HepG2 (cell line): ENCODE measurements around the gene DNAJC21. TPM values are rescaled to one million over a fixed set of nuclear protein-coding genes. Genes with fewer than 3 reads are reported as not detected.

Experiments
- ATAC-seq: fragments of 200-7000 bp; cut with Tn5 transposase; 3 replicates; pipeline ENCODE4 v1.9.1; 2020; ENCODE audit warnings: mild to moderate bottlenecking, moderate library complexity
- BruUV-seq: library from RNA; stranded (reverse); fragments of 400-500 nt; replicated peaks from 2 replicates; lab custom pipeline; 2021; lab: Mats Ljungman, UMichigan
- CTCF ChIA-PET: fragments of 300-600 bp; formaldehyde crosslinking; extraction: SDS; loops from one replicate; lab custom pipeline; 2021; ENCODE audit warnings: low total read pairs, inconsistent platforms, low intra/inter-chr PET ratio; lab: Yijun Ruan, JAX
- POLR2A ChIA-PET: fragments of 350-600 bp; sonication (Branson Sonifier 250); formaldehyde crosslinking; loops from one replicate; lab custom pipeline; 2020; ENCODE audit warnings: antibody characterized with exemption, inconsistent platforms; lab: Yijun Ruan, JAX
- DNase-seq: peaks from one replicate; pipeline ENCODE4 v3.0.0-alpha.2; 2015; ENCODE audit warnings: low spot score
- FAIRE-seq: peaks from 3 replicates; lab custom pipeline; 2011; peaks lifted over from hg19 to GRCh38; lab: Jason Lieb, UNC
- H2AFZ ChIP-seq: one replicate; pipeline ENCODE4 v1.6.1; 2011; ENCODE audit warnings: low read length, inconsistent platforms
- H3K27ac ChIP-seq: fragments of 300-600 bp; 3 replicates; pipeline ENCODE4 v1.8.0; 2011; ENCODE audit warnings: mixed run types, mild to moderate bottlenecking, mixed read lengths, low read length, inconsistent platforms; ENCODE audit not compliant: insufficient read depth; ENCODE audit errors: extremely low read length
- H3K27me3 ChIP-seq, 2 experiments: fragments of 200-600 bp in 1 of 2; 2 replicates in 1 of 2; 3 replicates in 1 of 2; pipeline versions ENCODE4 v1.6.0 to v1.8.0; 2011; ENCODE audit warnings: low read length in 2 of 2, mild to moderate bottlenecking in 2 of 2, moderate library complexity in 2 of 2, inconsistent platforms in 1 of 2; ENCODE audit not compliant: insufficient read depth in 2 of 2, control insufficient read depth in 1 of 2
- H3K36me3 ChIP-seq, 2 experiments: fragments of 200-600 bp in 1 of 2; replicated peaks in 1 of 2; 2 replicates in 1 of 2; 3 replicates in 1 of 2; pipeline versions ENCODE4 v1.5.1 to v1.8.0; 2011; ENCODE audit warnings: low read length in 2 of 2, inconsistent platforms in 1 of 2; ENCODE audit not compliant: insufficient read depth in 2 of 2, control insufficient read depth in 1 of 2
- H3K4me1 ChIP-seq: 2 replicates; pipeline ENCODE4 v1.5.1; 2012; ENCODE audit warnings: low read length, inconsistent platforms; ENCODE audit not compliant: insufficient read depth
- H3K4me2 ChIP-seq: 2 replicates; pipeline ENCODE4 v1.6.0; 2011; ENCODE audit warnings: low read depth, low read length, inconsistent platforms
- H3K4me3 ChIP-seq, 3 experiments: fragments of 200-600 bp in 1 of 3; sonication (generic), shearing (Covaris generic) in 1 of 3; replicated peaks in 1 of 3; 2 replicates each; pipeline ENCODE4 v1.5.1; 2011 to 2016; ENCODE audit warnings: low read length in 3 of 3, inconsistent platforms in 2 of 3, low read depth in 2 of 3, mild to moderate bottlenecking in 2 of 3, control low read depth in 1 of 3, mixed read lengths in 1 of 3; ENCODE audit not compliant: insufficient read depth in 1 of 3
- H3K79me2 ChIP-seq: one replicate; pipeline ENCODE4 v1.6.1; 2011; ENCODE audit warnings: low read length, inconsistent platforms; ENCODE audit not compliant: insufficient read depth
- H3K9ac ChIP-seq: 2 replicates; pipeline ENCODE4 v1.6.0; 2011; ENCODE audit warnings: mild to moderate bottlenecking, low read depth, low read length, inconsistent platforms; ENCODE audit not compliant: insufficient read depth
- H3K9me3 ChIP-seq: 2 replicates; pipeline ENCODE4 v1.5.1; 2012; ENCODE audit warnings: mild to moderate bottlenecking, low read length
- H4K20me1 ChIP-seq: 2 replicates; pipeline ENCODE4 v1.6.0; 2011; ENCODE audit warnings: inconsistent platforms, mild to moderate bottlenecking, low read length, moderate library complexity; ENCODE audit not compliant: insufficient read depth
- ARHGAP35 ChIP-seq: sonication (generic); formaldehyde crosslinking; IDR thresholded peaks from 2 replicates; pipeline ENCODE4 v1.9.0; 2022; ENCODE audit warnings: mild to moderate bottlenecking, inconsistent platforms, moderate library complexity, missing genetic modification reagents, borderline replicate concordance
- BRCA1 ChIP-seq: sonication (generic); formaldehyde crosslinking; IDR thresholded peaks from 2 replicates; pipeline ENCODE4 v1.4.0; 2020; ENCODE audit warnings: missing genetic modification reagents
- FOXJ3 ChIP-seq: sonication (generic); formaldehyde crosslinking; IDR thresholded peaks from 2 replicates; pipeline ENCODE4 v1.4.0; 2020; ENCODE audit warnings: missing genetic modification reagents, mild to moderate bottlenecking, borderline replicate concordance
- HOXA5 ChIP-seq: sonication (generic); formaldehyde crosslinking; IDR thresholded peaks from 2 replicates; pipeline ENCODE4 v1.4.0; 2020; ENCODE audit warnings: missing genetic modification reagents
- MED1 ChIP-seq: sonication (generic); formaldehyde crosslinking; IDR thresholded peaks from 2 replicates; pipeline ENCODE4 v1.4.0; 2020; ENCODE audit warnings: missing genetic modification reagents
- MYC ChIP-seq: sonication (generic); formaldehyde crosslinking; IDR thresholded peaks from 2 replicates; pipeline ENCODE4 v1.9.0; 2021; ENCODE audit warnings: missing genetic modification reagents, borderline replicate concordance
- NFYB ChIP-seq: sonication (generic); formaldehyde crosslinking; IDR thresholded peaks from 2 replicates; pipeline ENCODE4 v1.4.0; 2020; ENCODE audit warnings: missing genetic modification reagents
- TAF1 ChIP-seq: sonication (generic); formaldehyde crosslinking; IDR thresholded peaks from 2 replicates; pipeline ENCODE4 v1.4.0; 2020; ENCODE audit warnings: missing genetic modification reagents
- TCF7L2 ChIP-seq: IDR thresholded peaks from 2 replicates; pipeline ENCODE4 v1.6.1; 2011; ENCODE audit warnings: mild to moderate bottlenecking, low read depth, low read length, moderate library complexity
- ZFP82 ChIP-seq: sonication (generic); formaldehyde crosslinking; IDR thresholded peaks from 2 replicates; pipeline ENCODE4 v1.5.1; 2020; ENCODE audit warnings: mild to moderate bottlenecking, missing genetic modification reagents, borderline replicate concordance
- ZNF101 ChIP-seq: sonication (generic); formaldehyde crosslinking; IDR thresholded peaks from 2 replicates; pipeline ENCODE4 v1.4.0; 2020; ENCODE audit warnings: mild to moderate bottlenecking, low read depth, missing genetic modification reagents, borderline replicate concordance
- ZNF251 ChIP-seq: sonication (generic); formaldehyde crosslinking; IDR thresholded peaks from 2 replicates; pipeline ENCODE4 v1.9.0; 2021; ENCODE audit warnings: mild to moderate bottlenecking, missing genetic modification reagents
- ZNF567 ChIP-seq: sonication (generic); formaldehyde crosslinking; IDR thresholded peaks from 2 replicates; pipeline ENCODE4 v1.8.1; 2023; ENCODE audit warnings: mild to moderate bottlenecking, missing genetic modification reagents, borderline replicate concordance
- ZNF605 ChIP-seq: sonication (generic); formaldehyde crosslinking; IDR thresholded peaks from 2 replicates; pipeline ENCODE4 v1.8.0; 2022; ENCODE audit warnings: mild to moderate bottlenecking, missing genetic modification reagents
- WGBS: methylation state at CpG from one replicate; pipeline ENCODE4 v1.1.6; 2017; ENCODE audit warnings: low lambda C conversion rate; 5-methylcytosine and 5-hydroxymethylcytosine counted together
- in situ Hi-C: cut with HindIII; loops from 2 replicates; pipeline ENCODE4 v1.10.0; 2017; ENCODE audit warnings: low pct_unique_long_range_greater_than_20kb; ENCODE audit not compliant: extremely low pct_ligation_motif_present
- intact Hi-C: fragments of 100-400 bp; cut with micrococcal nuclease; formaldehyde crosslinking; loops from one replicate; pipeline ENCODE4 v1.10.0; 2022; ENCODE audit not compliant: unreplicated experiment
- polyA plus RNA-seq, 8 experiments: library from polyadenylated mRNA; depleted of rRNA in 3 of 8; stranded (reverse) in 7 of 8; unstranded in 1 of 8; fragments of >200 nt; fragmentation: Illumina TruSeq in 4 of 8; extraction: Trizol in 4 of 8; gene quantifications; 2 replicates each; pipeline versions ENCODE4 v1.2.1 to v1.2.3, GENCODE V29; 2011 to 2016; ENCODE audit warnings: low read depth in 4 of 8, missing spikeins in 1 of 8, mixed read lengths in 1 of 8; ENCODE audit not compliant: insufficient read depth in 1 of 8
- total RNA-seq, 5 experiments: library from RNA; depleted of rRNA; stranded (reverse); fragments of >200 nt; fragmentation: Illumina TruSeq; extraction: Trizol; gene quantifications; 2 replicates each; pipeline ENCODE4 v1.2.3, GENCODE V29; 2016; ENCODE audit warnings: low read depth in 1 of 5
- TF ChIP-seq, protein P1 (sequence below): sonication (generic); formaldehyde crosslinking; IDR thresholded peaks from 2 replicates; pipeline ENCODE4 v1.5.0; 2020; ENCODE audit warnings: mild to moderate bottlenecking, missing genetic modification reagents, moderate library complexity
- TF ChIP-seq, protein P2 (sequence below): sonication (generic); formaldehyde crosslinking; IDR thresholded peaks from 2 replicates; pipeline ENCODE4 v1.8.0; 2022; ENCODE audit warnings: missing genetic modification reagents, mild to moderate bottlenecking, inconsistent platforms, borderline replicate concordance
- TF ChIP-seq, protein P3 (sequence below): IDR thresholded peaks from 2 replicates; pipeline ENCODE4 v1.6.1; 2016; ENCODE audit warnings: low read depth

DNAJC21 gene
- total and polyA plus RNA-seq, 2 of the 13 experiments (the other 11 are each of a cell fraction or from before 2014, with no cell fraction given), result 10.9 to 41.6 TPM

DNA sequence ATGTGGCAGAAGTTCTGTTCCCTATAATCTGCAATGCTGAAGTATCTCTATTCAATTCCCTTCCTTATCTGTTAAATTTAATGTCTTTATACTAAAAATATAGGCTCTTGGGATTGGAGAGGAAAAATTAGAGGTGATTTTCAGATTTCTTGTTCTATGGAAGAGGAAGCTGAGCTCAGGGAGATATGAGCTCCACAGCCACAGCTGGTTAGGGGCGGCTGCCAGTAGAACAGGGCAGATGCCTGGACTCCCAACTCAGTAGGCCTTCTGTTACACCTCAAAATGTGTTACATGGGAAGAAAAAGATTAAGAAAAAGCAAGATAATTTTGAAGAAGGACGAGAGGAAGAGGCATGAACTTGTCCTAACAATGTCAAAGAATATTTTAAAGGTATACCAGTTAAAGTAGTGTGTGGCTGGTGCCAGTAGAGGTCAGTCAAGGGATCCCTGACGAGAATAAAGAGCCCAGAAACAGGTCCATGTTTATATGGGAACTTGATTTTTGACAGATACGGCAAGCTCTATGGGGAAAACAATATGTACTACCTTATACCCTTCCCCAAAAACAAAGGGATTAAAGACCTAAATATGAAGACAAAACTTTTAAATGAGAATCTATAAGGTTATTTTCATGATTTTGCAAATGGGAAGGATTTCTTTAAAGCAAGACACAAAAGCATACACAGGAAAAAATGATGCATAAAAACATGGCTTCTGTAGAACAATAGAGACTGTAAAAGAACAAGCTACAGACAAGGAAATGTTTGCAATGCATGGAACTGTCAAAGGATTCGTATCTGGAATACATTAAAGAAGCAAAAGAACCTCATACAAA lies 28.7 kb downstream of the DNAJC21 start (continued):
- TF ChIP-seq, protein P1, sequence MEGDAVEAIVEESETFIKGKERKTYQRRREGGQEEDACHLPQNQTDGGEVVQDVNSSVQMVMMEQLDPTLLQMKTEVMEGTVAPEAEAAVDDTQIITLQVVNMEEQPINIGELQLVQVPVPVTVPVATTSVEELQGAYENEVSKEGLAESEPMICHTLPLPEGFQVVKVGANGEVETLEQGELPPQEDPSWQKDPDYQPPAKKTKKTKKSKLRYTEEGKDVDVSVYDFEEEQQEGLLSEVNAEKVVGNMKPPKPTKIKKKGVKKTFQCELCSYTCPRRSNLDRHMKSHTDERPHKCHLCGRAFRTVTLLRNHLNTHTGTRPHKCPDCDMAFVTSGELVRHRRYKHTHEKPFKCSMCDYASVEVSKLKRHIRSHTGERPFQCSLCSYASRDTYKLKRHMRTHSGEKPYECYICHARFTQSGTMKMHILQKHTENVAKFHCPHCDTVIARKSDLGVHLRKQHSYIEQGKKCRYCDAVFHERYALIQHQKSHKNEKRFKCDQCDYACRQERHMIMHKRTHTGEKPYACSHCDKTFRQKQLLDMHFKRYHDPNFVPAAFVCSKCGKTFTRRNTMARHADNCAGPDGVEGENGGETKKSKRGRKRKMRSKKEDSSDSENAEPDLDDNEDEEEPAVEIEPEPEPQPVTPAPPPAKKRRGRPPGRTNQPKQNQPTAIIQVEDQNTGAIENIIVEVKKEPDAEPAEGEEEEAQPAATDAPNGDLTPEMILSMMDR (CRISPR knock-in tag), result peak; percentile 67
- TF ChIP-seq NFYB (CRISPR knock-in tag), result no peak
- TF ChIP-seq, protein P2, sequence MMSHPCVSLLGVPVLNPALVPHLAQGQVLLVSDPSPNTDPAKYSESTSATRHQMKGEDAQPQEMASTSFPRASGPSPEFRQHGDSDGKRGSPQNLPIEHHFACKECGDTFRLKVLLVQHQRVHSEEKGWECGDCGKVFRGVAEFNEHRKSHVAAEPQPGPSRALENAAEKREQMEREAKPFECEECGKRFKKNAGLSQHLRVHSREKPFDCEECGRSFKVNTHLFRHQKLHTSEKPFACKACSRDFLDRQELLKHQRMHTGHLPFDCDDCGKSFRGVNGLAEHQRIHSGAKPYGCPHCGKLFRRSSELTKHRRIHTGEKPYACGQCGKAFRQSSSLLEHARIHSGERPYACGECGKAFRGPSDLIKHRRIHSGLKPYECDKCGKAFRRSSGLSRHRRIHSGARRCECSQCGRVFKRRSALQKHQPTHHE (CRISPR knock-in tag), result no peak
- 0 out of 2 replicates have a peak, but pooled peaks have one; percentile 21 for TF ChIP-seq FOXJ3 (CRISPR knock-in tag)
- TF ChIP-seq, protein P3, sequence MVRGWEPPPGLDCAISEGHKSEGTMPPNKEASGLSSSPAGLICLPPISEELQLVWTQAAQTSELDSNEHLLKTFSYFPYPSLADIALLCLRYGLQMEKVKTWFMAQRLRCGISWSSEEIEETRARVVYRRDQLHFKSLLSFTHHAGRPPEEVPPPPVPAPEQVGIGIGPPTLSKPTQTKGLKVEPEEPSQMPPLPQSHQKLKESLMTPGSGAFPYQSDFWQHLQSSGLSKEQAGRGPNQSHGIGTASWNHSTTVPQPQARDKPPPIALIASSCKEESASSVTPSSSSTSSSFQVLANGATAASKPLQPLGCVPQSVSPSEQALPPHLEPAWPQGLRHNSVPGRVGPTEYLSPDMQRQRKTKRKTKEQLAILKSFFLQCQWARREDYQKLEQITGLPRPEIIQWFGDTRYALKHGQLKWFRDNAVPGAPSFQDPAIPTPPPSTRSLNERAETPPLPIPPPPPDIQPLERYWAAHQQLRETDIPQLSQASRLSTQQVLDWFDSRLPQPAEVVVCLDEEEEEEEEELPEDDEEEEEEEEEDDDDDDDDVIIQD (CRISPR knock-in tag), result no peak
- TF ChIP-seq TAF1 (CRISPR knock-in tag), result no peak

DNA sequence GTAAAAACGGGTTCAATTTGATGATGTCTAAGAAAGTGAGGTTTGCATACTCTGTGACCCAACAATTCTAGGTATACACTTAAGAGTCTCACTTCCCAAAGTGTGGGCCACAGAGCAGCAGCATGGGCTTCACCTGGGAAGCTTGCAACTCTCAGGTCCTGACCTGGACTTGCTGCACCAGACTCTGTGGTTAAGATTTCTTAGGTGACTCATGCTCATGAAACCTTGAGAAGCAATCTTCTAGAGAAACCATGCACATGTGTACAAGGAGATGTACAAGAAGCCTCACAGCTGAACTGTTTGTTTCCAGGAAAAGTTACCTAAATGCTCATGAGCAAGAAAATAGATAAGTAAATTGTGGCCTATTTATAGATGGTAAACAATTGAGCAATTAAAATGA lies 30.0 kb downstream of the DNAJC21 start:
- FAIRE-seq (no peak), DNase-seq (no peak), ATAC-seq (no peak)
- Histone ChIP-seq H3K9me3 (no peaks in the 10 kb centered on the region), H3K4me1 (peaks cover 14% of the 10 kb centered on the region), H3K4me2 (no peak overlapping the region), H4K20me1 (no peaks in the 10 kb centered on the region), H3K4me3 (no peak overlapping the region), H2AFZ (no peak overlapping the region), H3K27ac (no peak overlapping the region), H3K9ac (no peak overlapping the region), H3K27me3 (no peaks in the 10 kb centered on the region), H3K79me2 (no peaks in the 10 kb centered on the region), H3K36me3 (no peaks in the 10 kb centered on the region; a peak in 1 of 5 replicates)
- intact Hi-C loops (no loop called here), in situ Hi-C loops (no loop called here)
- BruUV-seq, result no TSS peak
- WGBS, result 81% methylated on average over 1 of the region's 1 CpG
- ChIA-PET CTCF (interaction anchor here (3.0 kb wide), 1 partner anchor 44 kb away, joined by 24 read pairs; no protein-coding TSS in a partner anchor), POLR2A (no interaction called here)
- TF ChIP-seq MED1 (CRISPR knock-in tag), result no peak
- no peak for TF ChIP-seq MYC
- TF ChIP-seq ZNF251, result no peak
- no peak for TF ChIP-seq BRCA1
- no peak for TF ChIP-seq ZNF605 (CRISPR knock-in tag)
- no peak for TF ChIP-seq HOXA5 (CRISPR knock-in tag)
- no peak for TF ChIP-seq ZFP82 (CRISPR knock-in tag)
- TF ChIP-seq ARHGAP35 (CRISPR knock-in tag), result no peak
- no peak for TF ChIP-seq ZNF567 (CRISPR knock-in tag)
- no peak for TF ChIP-seq TCF7L2
- no peak for TF ChIP-seq ZNF101
